H1 (cell line): ENCODE data around the gene LHPP. TPM values are rescaled to one million over a fixed set of nuclear protein-coding genes. Genes with fewer than 3 reads are reported as not detected.

Experiments
- GABPA ChIP-seq: IDR thresholded peaks from 2 replicates; pipeline ENCODE4 v1.6.1; 2011; ENCODE audit warnings: mild to moderate bottlenecking, low read length, moderate library complexity, borderline replicate concordance; ENCODE audit not compliant: insufficient read depth
- HDAC2 ChIP-seq, 2 experiments: fragments of 300-600 bp in 1 of 2; sonication (generic) in 1 of 2; IDR thresholded peaks; 2 replicates each; pipeline ENCODE4 v1.6.1; 2011 to 2012; ENCODE audit warnings: low read depth in 2 of 2, low read length in 2 of 2, mild to moderate bottlenecking in 2 of 2, moderate library complexity in 2 of 2, borderline replicate concordance in 1 of 2, inconsistent platforms in 1 of 2
- JUN ChIP-seq: IDR thresholded peaks from 2 replicates; pipeline ENCODE4 v1.6.1; 2011; ENCODE audit warnings: low read depth, mild to moderate bottlenecking, improper control_type of control experiment, low read length
- TEAD4 ChIP-seq: IDR thresholded peaks from 2 replicates; pipeline ENCODE4 v1.6.1; 2012; ENCODE audit warnings: low read depth, low read length, inconsistent platforms, mixed read lengths
- polyA plus RNA-seq, 7 experiments: library from polyadenylated mRNA; depleted of rRNA in 3 of 7; stranded (reverse) in 5 of 7; unstranded in 2 of 7; fragments of >200 nt in 5 of 7; fragments of 200-250 nt in 2 of 7; gene quantifications; 1 replicate in 5 of 7; 2 replicates in 1 of 7; 4 replicates in 1 of 7; pipeline versions ENCODE4 v1.2.1 to v1.2.3, GENCODE V29; 2011 to 2013; ENCODE audit warnings: missing spikeins in 2 of 7, mixed read lengths in 2 of 7
- total RNA-seq: library from RNA; stranded (reverse); fragmentation: NEBNext Ultra II Directional; extraction: Animal tissue kit (Norgen Biotek cat#: 25700); gene quantifications from 2 replicates; pipeline ENCODE4 v1.2.1, GENCODE V29; 2021

LHPP gene
- total and polyA plus RNA-seq, 2 of the 8 experiments (the other 6 are each of a cell fraction or from before 2014, with no cell fraction given) = 26.0 to 45.0 TPM

DNA sequence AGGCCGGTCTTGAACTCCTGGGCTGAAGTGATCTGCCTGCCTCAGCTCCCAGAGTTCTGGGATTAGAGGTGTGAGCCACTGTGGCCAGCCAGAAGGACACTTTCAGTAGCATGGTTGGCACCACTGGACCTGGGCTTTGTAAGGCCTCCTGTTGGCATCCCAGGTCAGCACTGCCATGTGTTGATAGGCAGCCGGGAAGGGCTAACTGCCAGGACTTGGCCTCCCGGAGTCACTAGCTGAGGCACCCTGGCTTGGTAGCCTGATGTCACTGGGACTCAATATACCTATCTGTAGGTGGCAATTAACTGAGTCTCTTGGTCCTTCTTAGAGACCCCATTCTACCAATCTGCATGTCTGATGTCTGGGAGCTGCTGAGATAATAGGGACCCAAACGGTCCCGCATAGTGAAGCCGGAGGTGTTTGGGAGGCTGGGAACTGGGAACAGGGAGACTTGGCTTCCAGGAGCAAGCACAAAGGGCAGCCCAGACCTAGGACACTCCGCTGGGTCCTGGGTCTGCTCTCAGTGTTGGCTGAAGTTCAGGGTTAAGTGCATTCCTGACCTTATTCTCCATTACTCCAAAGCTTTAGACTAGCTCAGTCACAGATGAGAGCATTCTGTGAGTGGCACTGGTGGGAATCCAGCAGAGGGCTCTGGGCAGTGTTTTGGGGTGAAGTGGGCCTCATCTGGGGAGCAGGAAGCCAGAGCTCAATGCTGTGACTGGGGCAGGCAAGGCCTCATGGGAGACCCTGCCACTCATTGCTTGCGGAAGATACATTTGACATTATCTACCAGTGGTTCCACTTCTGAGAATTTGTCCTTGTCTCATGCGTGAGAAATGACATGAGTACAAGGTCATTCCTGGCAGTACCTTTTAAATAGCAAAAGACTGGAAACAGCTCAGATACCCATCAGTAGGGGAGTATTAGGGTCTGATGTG lies 2.7 kb downstream of the LHPP start (continued):
- TF ChIP-seq HDAC2 (IDR thresholded peaks at IDR 0.05; ENCODE audit: borderline replicate concordance in 1 of 2, low read depth in 2 of 2, low read length in 2 of 2) (no peak), JUN (no peak), TEAD4 (no peak), GABPA (no peak)
